ENCODE results near the gene CPS1.
A peak's percentile ranks its signal among the peaks of the same experiment; 100 is the strongest.

- TF ChIP-seq MAX (IDR thresholded peaks at IDR 0.05; ENCODE audit: insufficient read depth, insufficient read length) (no peak), POLR2A (IDR thresholded peaks at IDR 0.05; ENCODE audit: low read depth, low read length) (no peak), CTCF (IDR thresholded peaks at IDR 0.05; ENCODE audit: extremely low read depth in 1 of 2, insufficient read depth in 1 of 2, low read depth in 1 of 2, low read length in 2 of 2) (peak; percentile 44 to 63), FOS (IDR thresholded peaks at IDR 0.05; ENCODE audit: borderline replicate concordance, insufficient read depth, low read length) (no peak), GATA2 (IDR thresholded peaks at IDR 0.05; ENCODE audit: insufficient read depth, insufficient read length, low read depth, low read length) (no peak), JUN (IDR thresholded peaks at IDR 0.05; ENCODE audit: borderline replicate concordance, insufficient read depth, insufficient read length, low read depth) (no peak)
Observed at GRCh38 chr2:210577263-210578071, 21.1 kb downstream of the CPS1 start.
